ENCODE results near the gene P3H3.

DNA sequence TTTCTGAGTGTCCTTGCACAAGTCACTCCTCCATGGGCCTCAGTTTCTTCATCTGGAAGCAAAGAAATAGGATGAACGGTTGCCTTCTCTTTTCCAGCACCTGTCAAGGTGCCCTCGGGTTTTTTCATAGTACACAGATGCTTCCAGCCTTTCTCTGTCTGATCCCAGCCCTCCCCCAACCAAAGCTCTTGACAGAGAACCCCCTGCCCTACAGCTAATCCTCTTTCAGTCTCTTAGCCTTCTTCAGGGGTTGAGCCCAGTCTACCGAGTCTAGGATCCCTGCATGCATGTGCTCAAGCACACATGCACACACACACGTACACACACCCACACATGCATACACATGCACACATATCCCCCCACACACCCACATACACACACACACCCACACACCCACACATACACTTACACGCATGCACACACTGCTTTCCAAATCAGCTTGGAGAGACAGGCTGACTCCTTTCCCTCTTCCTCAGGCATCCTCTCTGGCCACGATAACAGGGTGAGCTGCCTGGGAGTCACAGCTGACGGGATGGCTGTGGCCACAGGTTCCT is 18.2 kb downstream of the P3H3 start:
- no peak for TF ChIP-seq POLR2A (IDR thresholded peaks at IDR 0.05)
- TF ChIP-seq, protein P1, sequence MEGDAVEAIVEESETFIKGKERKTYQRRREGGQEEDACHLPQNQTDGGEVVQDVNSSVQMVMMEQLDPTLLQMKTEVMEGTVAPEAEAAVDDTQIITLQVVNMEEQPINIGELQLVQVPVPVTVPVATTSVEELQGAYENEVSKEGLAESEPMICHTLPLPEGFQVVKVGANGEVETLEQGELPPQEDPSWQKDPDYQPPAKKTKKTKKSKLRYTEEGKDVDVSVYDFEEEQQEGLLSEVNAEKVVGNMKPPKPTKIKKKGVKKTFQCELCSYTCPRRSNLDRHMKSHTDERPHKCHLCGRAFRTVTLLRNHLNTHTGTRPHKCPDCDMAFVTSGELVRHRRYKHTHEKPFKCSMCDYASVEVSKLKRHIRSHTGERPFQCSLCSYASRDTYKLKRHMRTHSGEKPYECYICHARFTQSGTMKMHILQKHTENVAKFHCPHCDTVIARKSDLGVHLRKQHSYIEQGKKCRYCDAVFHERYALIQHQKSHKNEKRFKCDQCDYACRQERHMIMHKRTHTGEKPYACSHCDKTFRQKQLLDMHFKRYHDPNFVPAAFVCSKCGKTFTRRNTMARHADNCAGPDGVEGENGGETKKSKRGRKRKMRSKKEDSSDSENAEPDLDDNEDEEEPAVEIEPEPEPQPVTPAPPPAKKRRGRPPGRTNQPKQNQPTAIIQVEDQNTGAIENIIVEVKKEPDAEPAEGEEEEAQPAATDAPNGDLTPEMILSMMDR (IDR thresholded peaks at IDR 0.05): no peak

Measured in esophagus squamous epithelium (tissue), 4 donors.